Thymus (tissue), 14 donors: ENCODE measurements around the gene SAMM50. TPM values are rescaled to one million over a fixed set of nuclear protein-coding genes. Genes with fewer than 3 reads are reported as not detected.

Experiments
- DNase-seq, 9 donors: peaks; one replicate each; pipeline ENCODE4 v3.0.0-alpha.2; 2013; ENCODE audit warnings: low spot score in 9 of 9, low read depth in 6 of 9, missing footprints in 1 of 9
- H3K27ac ChIP-seq, 2 donors: one replicate each; pipeline ENCODE4 v1.5.1; 2013; ENCODE audit warnings: control low read depth in 1 of 2, low read depth in 1 of 2, low read length in 1 of 2, mild to moderate bottlenecking in 1 of 2, moderate library complexity in 1 of 2
- H3K27me3 ChIP-seq, 2 donors: one replicate each; pipeline ENCODE4 v1.5.1; 2013; ENCODE audit warnings: low read length in 1 of 2; ENCODE audit not compliant: control insufficient read depth in 2 of 2, insufficient read depth in 1 of 2
- H3K36me3 ChIP-seq, 2 donors: one replicate each; pipeline ENCODE4 v1.5.1; 2013; ENCODE audit warnings: low read length in 1 of 2, mild to moderate bottlenecking in 1 of 2, moderate library complexity in 1 of 2; ENCODE audit not compliant: control insufficient read depth in 2 of 2, insufficient read depth in 2 of 2
- H3K4me1 ChIP-seq, 2 donors: one replicate each; pipeline ENCODE4 v1.5.1; 2013; ENCODE audit warnings: low read length in 2 of 2; ENCODE audit not compliant: control insufficient read depth in 2 of 2, insufficient read depth in 2 of 2
- H3K4me3 ChIP-seq, 2 donors: one replicate each; pipeline ENCODE4 v1.5.1; 2013; ENCODE audit warnings: low read length in 2 of 2, control low read depth in 1 of 2, mild to moderate bottlenecking in 1 of 2
- H3K9me3 ChIP-seq, 2 donors: one replicate each; pipeline ENCODE4 v1.5.1; 2013; ENCODE audit warnings: low read length in 1 of 2, mild to moderate bottlenecking in 1 of 2; ENCODE audit not compliant: control insufficient read depth in 2 of 2, insufficient read depth in 1 of 2
- WGBS: extraction: QIAGEN DNeasy Blood & Tissue Kit; methylation state at CpG from one replicate; pipeline ENCODE4 v1.1.7; 2013; 5-methylcytosine and 5-hydroxymethylcytosine counted together
- long read RNA-seq, 10 donors: transcript quantifications; one replicate each; lab custom pipeline, GENCODE V29; 2026
- polyA plus RNA-seq: library from polyadenylated mRNA; stranded (reverse); fragments of 200-250 nt; gene quantifications from one replicate; pipeline ENCODE4 v1.2.3, GENCODE V29; 2013
- total RNA-seq: library from RNA; stranded (reverse); fragments of 120-200 nt; gene quantifications from one replicate; pipeline ENCODE4 v1.2.4, GENCODE V29; 2013
- donor health status: healthy.

SAMM50 gene
- total RNA-seq (43.9 TPM), polyA plus RNA-seq (25.8 TPM)
- long read RNA-seq, donor 1, partial matches to known transcripts: 0 of 1 reads
- long read RNA-seq, donor 1, other reads (novel, unspliced or antisense): 0 of 1 reads
- long read RNA-seq, donor 2, transcript SAMM50-201 (15 exons, 1,717 nt): major isoform, 36 of 52 reads
- long read RNA-seq, donor 2, partial matches to known transcripts: 12 of 52 reads
- long read RNA-seq, donor 2, other reads (novel, unspliced or antisense): 0 of 52 reads
- long read RNA-seq, donor 3, transcript SAMM50-201 (15 exons, 1,717 nt): major isoform, 43 of 61 reads
- long read RNA-seq, donor 3, partial matches to known transcripts: 14 of 61 reads
- long read RNA-seq, donor 3, other reads (novel, unspliced or antisense): 0 of 61 reads
- long read RNA-seq, donor 4, transcript SAMM50-201 (15 exons, 1,717 nt): major isoform, 10 of 22 reads
- long read RNA-seq, donor 4, partial matches to known transcripts: 10 of 22 reads
- long read RNA-seq, donor 4, other reads (novel, unspliced or antisense): 0 of 22 reads
- long read RNA-seq, donor 5, transcript SAMM50-201 (15 exons, 1,717 nt): major isoform, 34 of 73 reads
- long read RNA-seq, donor 5, partial matches to known transcripts: 34 of 73 reads
- long read RNA-seq, donor 5, other reads (novel, unspliced or antisense): 0 of 73 reads
- long read RNA-seq, donor 6, transcript SAMM50-201 (15 exons, 1,717 nt): major isoform, 24 of 28 reads
- long read RNA-seq, donor 6, partial matches to known transcripts: 0 of 28 reads
- long read RNA-seq, donor 6, other reads (novel, unspliced or antisense): 0 of 28 reads
- long read RNA-seq, donor 7, transcript SAMM50-201 (15 exons, 1,717 nt): major isoform, 17 of 30 reads
- long read RNA-seq, donor 7, partial matches to known transcripts: 11 of 30 reads
- long read RNA-seq, donor 7, other reads (novel, unspliced or antisense): 0 of 30 reads
- long read RNA-seq, donor 8, transcript SAMM50-201 (15 exons, 1,717 nt): major isoform, 11 of 11 reads
- long read RNA-seq, donor 8, partial matches to known transcripts: 0 of 11 reads
- long read RNA-seq, donor 8, other reads (novel, unspliced or antisense): 0 of 11 reads
- long read RNA-seq, donor 9, transcript SAMM50-201 (15 exons, 1,717 nt): major isoform, 14 of 21 reads
- long read RNA-seq, donor 9, partial matches to known transcripts: 6 of 21 reads
- long read RNA-seq, donor 9, other reads (novel, unspliced or antisense): 0 of 21 reads
- long read RNA-seq, donor 10, transcript SAMM50-201 (15 exons, 1,717 nt): major isoform, 13 of 23 reads
- long read RNA-seq, donor 10, partial matches to known transcripts: 10 of 23 reads
- long read RNA-seq, donor 10, other reads (novel, unspliced or antisense): 0 of 23 reads

DNA sequence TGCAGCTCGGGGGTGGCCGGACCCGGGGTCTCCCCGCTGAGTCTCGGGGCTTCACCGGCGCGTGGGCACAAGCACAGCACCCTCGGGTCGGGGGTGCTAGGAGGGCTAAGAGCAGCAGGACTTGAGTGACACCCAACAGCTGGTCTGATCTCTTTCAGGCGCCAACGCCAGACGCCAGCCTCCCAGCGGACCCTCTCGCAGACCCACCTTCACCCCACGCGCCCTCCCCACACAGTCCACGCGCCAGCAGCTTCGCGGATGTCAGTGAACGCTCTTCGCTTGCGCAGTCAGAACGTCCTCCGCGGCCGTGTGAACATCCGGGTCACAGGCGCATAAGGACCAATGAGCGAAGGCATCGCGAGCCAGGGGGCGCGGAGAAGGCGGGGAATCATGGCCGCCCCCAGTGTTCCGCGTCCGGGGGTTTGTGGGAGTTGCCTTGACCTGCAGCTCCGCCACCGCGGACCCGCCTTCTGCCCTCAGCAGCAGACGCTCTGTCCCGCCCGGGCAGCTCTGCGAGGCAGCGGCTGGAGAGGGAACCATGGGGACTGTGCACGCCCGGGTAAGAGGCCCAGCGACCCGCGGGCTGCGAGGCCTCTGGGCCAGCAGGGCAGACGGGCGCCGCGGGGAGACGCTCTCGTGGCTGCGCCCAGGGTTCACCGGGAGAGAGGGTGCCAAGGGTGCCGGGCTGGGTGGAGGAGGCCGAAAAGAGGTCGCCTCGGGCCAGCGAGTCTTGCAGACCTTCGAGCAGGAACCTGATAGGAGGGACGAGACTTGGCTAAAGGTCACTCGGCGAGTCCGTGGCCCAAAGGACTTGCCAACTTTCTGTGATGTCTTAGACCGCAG is at the start of gene SAMM50:
SAMM50 (plus strand) TSS at position 403 of the 843 bp plus-strand sequence; CDS start at position 539, 136 bp downstream.
- Histone ChIP-seq H3K9me3 (no peaks in the 10 kb centered on the region), H3K4me1 (peaks cover 14 to 20% of the 10 kb centered on the region in 2 donors), H3K27me3 (peaks cover 3 to 10% of the 10 kb centered on the region in 2 donors), H3K36me3 (no peaks in the 10 kb centered on the region), H3K4me3 (peak within 1 kb of the TSS; percentile 75 to 93), H3K27ac (peak within 1 kb of the TSS; percentile 47 to 81)
- WGBS: under 1% methylated on average over 74 of the region's 74 CpGs
- peak; percentile 76 to 95 (median 89) for DNase-seq

DNA sequence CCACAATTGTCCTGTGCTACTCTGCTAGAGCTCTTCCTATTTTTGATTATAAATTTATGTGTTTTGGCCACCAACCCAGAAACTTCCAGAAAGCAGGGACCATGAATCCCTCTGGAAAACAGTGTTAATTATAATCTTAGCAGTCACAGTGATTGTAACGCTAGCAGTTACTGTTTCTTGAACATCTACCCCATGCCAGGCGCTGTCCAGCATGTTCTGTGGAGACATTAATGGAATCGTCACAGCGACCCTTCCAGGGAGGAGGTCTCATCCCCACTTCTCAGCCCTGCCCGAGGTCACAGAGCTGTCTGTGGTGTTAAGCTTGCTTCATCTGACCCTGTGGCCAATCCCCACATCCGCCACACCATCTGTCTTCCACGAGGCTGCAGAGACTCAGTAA is 49.6 kb upstream of the SAMM50 start:
- no peak overlapping the region for H3K27ac ChIP-seq
- H3K4me1 ChIP-seq: no peaks in the 10 kb centered on the region
- no peak overlapping the region for H3K4me3 ChIP-seq
- DNase-seq: no peak
- H3K9me3 ChIP-seq: no peaks in the 10 kb centered on the region
- peaks cover 0 to 5% of the 10 kb centered on the region in 2 donors for H3K27me3 ChIP-seq
- no peaks in the 10 kb centered on the region for H3K36me3 ChIP-seq
- 71% methylated on average over 7 of the region's 7 CpGs for WGBS

DNA sequence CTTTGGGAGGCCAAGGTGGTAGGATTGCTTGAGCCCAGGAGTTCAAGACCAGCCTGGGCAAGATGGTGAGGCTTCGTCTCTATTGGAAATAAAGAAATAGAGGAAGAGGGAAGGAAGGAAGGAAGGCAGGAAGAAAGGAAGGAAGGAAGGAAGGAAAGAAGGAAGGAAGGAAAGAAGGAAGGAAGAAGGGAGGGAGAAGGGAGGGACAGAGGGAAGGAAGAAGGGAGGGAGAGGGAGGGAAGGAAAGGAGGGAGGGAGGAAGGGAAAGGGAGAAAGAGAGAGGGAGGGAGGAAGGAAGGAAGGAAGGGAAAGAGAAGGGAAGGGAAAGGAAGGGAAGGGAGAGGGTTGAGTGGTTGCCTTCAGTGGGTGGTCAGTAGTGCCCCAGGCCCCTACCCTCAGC is 45.5 kb upstream of the SAMM50 start:
- no peak for DNase-seq
- Histone ChIP-seq H3K4me1 (no peaks in the 10 kb centered on the region), H3K27ac (no peak overlapping the region), H3K4me3 (no peak overlapping the region), H3K9me3 (no peaks in the 10 kb centered on the region), H3K36me3 (no peaks in the 10 kb centered on the region), H3K27me3 (peaks cover 0 to 5% of the 10 kb centered on the region in 2 donors)
- 92% methylated on average over 1 of the region's 1 CpG for whole genome bisulfite sequencing

DNA sequence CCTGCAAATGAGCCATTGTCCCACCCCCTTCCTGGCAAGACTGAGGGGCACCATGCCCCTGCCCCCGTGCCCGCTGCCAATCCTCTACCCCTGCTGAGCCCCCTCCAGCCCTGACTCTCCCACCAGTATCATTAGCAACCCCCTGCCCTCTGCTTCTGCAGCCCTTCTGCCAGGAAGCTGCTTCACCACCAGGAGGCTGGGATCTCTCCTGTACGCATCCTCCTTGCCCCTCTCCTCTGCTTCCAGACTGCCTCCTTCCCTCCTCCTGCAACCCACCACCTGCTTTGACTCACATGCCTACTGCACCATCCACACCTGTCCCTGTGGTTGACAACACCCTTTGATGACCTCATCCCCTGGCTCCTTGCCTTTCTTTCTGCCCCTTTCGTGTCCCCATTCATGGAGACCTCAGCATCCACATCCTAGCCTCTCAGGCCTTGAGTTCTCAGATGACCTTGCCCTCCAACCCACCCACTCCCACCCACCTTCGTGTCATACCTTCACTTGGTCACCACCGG is 45.0 kb upstream of the SAMM50 start:
- Histone ChIP-seq H3K27me3 (peaks cover 0 to 3% of the 10 kb centered on the region in 2 donors), H3K27ac (no peak overlapping the region), H3K36me3 (no peaks in the 10 kb centered on the region), H3K4me1 (no peaks in the 10 kb centered on the region), H3K4me3 (no peak overlapping the region), H3K9me3 (no peaks in the 10 kb centered on the region)
- no peak for DNase-seq
- WGBS: 76% methylated on average over 6 of the region's 6 CpGs

DNA sequence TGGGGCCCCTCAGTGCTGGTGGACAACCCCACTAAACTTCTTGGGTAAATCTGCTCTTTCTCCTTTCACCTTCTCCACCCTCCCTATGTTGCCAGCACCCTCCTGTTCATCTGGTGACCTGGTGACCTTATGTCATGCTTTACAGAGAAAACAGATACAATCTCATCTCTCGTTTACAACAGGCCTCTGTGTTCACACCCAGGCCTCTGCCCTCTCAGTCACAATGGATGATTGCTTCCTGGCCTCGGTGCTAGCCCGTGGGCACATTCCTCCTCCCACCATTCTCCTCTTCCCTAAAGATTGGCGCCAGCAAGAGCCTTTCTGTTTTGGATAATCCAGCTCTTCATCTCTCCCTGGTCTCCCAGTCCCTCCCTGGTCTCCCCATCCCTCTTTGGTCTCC is 43.9 kb upstream of the SAMM50 start:
- no peaks in the 10 kb centered on the region for H3K36me3 ChIP-seq
- 26% methylated on average over 4 of the region's 4 CpGs for WGBS
- no peaks in the 10 kb centered on the region for H3K4me1 ChIP-seq
- DNase-seq: no peak
- peaks cover 0 to 5% of the 10 kb centered on the region in 2 donors for H3K27me3 ChIP-seq
- H3K9me3 ChIP-seq: no peaks in the 10 kb centered on the region
- H3K4me3 ChIP-seq: no peak overlapping the region
- H3K27ac ChIP-seq: no peak overlapping the region

DNA sequence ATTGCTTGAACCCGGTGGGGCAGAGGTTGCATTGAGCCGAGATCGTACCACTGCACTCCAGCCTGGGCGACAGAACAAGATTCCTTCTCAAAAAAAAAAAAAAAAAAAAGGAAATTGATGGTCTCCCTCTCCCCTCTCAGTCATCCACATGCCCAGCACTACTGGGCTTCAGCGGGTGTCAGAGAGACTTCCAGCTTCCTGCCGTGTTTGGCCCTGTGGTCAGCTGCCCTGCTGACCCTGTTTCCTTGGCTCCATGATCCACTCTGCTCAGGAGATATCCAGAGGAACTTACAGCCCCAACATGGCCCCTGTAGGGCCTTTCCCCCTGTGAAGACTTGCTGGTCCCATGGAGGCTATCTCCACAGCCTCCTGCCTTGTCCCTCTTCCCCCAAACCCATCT is 37.7 kb upstream of the SAMM50 start:
- Histone ChIP-seq H3K4me1 (no peaks in the 10 kb centered on the region), H3K27me3 (peaks cover 2 to 17% of the 10 kb centered on the region in 2 donors), H3K4me3 (no peak overlapping the region), H3K9me3 (no peaks in the 10 kb centered on the region), H3K27ac (no peak overlapping the region), H3K36me3 (no peaks in the 10 kb centered on the region)
- no peak for DNase-seq
- WGBS: 78% methylated on average over 6 of the region's 6 CpGs

DNA sequence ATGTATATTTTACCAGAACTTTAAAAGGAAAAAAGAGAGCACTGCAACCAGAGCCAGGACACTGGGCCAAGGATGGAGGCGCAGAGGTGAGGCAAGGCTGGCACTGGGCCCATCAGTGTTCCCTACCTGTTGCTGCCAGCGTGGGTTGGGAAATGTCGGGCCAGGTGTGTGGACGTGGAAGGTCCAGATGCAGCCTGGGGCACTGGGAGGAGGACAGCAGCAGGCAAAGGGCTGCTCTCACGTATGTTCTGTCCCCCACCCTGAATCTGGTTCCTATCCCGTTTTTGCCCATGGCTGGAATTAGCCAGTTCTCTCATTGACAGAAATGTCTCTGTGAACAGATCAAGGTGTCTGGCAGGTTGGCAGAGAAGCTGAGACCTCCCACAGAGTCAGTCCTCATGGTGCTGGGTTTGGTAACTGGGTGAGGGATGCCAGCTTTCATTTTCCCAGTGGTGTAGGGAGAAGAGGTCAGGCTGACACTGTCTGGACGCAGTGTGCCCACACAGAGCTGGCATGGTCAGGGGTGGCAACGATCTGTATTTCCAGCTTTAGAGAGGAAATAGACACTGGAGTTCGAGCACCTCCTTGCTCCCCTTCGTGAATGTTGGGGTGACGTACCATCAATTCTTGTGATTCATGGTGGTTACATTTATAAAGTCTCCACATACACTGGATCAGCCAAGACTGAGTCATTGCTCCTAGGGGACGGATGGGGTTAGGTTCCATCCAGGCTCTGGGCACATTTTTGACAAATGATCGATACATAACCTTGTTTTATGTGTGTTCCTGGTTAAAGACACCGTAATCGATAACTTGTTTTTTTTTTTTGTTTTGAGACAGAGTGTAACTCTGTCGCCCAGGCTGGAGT is 35.9 kb upstream of the SAMM50 start:
- Histone ChIP-seq H3K9me3 (peaks cover 3 to 4% of the 10 kb centered on the region in 2 donors), H3K4me3 (no peak overlapping the region), H3K36me3 (no peaks in the 10 kb centered on the region), H3K4me1 (peaks cover 0 to 10% of the 10 kb centered on the region in 2 donors), H3K27me3 (peaks cover 12 to 34% of the 10 kb centered on the region in 2 donors), H3K27ac (no peak overlapping the region)
- WGBS: 93% methylated on average over 16 of the region's 16 CpGs
- no peak for DNase-seq
